ENCODE data around the gene PKD1L1. TPM values are rescaled to one million over a fixed set of nuclear protein-coding genes. Genes with fewer than 3 reads are reported as not detected.

PKD1L1 gene
- total RNA-seq, 1 experiment from 2014 or later, result 0.17 TPM

DNA sequence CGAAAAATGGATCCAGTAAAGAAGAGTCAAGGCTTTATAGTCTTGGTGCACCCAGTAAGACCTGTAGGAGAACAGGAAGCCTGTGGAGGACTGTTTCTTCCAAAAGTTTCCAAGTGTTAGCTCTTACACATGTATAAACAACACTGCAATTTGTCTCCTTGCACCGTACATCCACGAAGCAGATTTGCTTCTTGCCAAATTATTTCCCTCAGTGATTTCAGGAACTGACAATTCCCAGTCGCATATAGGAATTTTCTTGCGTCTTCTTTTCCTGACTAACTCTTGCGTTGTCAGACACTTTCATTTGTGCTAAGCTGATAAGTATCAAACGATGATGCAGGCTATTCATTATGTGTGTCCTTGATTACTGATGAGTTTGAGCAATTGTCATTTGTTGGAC, 182.1 kb downstream of the PKD1L1 start:
- H4K5ac ChIP-seq (ENCODE audit: insufficient read length, low read depth, low read length), result no peak overlapping the region
- H2AK5ac ChIP-seq (ENCODE audit: insufficient read length, low read length), result no peak overlapping the region
- H3K27ac ChIP-seq (ENCODE audit: insufficient read length, low read depth, low read length), result no peak overlapping the region
- no peaks in the 10 kb centered on the region for H4K20me1 ChIP-seq (ENCODE audit: control insufficient read depth, insufficient read depth, insufficient read length)
- no peak overlapping the region for H2AFZ ChIP-seq (ENCODE audit: low read length)
- H3K9me3 ChIP-seq (ENCODE audit: control insufficient read depth, low read depth, low read length), result no peaks in the 10 kb centered on the region
- H3K79me1 ChIP-seq (ENCODE audit: insufficient read depth, low read depth, low read length, poor library complexity, severe bottlenecking), result no peaks in the 10 kb centered on the region
- no peak overlapping the region for H4K8ac ChIP-seq (replicated peaks; ENCODE audit: insufficient read length, low read depth, low read length)
- Mint-ChIP-seq H3K9me3 (no peaks in the 10 kb centered on the region), H3K27ac (no peak overlapping the region), H3K4me1 (peaks cover 5% of the 10 kb centered on the region in 2 experiments; a peak in 3 of 4 replicates), H3K4me3 (no peak overlapping the region), H3K36me3 (ENCODE audit: insufficient read depth in 1 of 3, low read depth in 3 of 3) (no peaks in the 10 kb centered on the region), H3K27me3 (ENCODE audit: low read depth) (no peaks in the 10 kb centered on the region; the same call in 1 of the 2 replicates)
- no peak overlapping the region for H2BK5ac ChIP-seq (ENCODE audit: insufficient read length, low read length)
- H2BK20ac ChIP-seq (ENCODE audit: low read depth, low read length, poor library complexity, severe bottlenecking), result no peak overlapping the region
- no peak overlapping the region for H3K14ac ChIP-seq (ENCODE audit: insufficient read depth, low read length)
- no peak overlapping the region for H3K23ac ChIP-seq (ENCODE audit: insufficient read length, low read depth, low read length)
- WGBS (ENCODE audit: extremely low coverage, insufficient read length, low lambda C conversion rate), result no CpG with 5 or more reads among the region's 7 CpGs
- H3K4ac ChIP-seq (ENCODE audit: low read depth, low read length), result no peak overlapping the region
- no peak overlapping the region for H4K91ac ChIP-seq (ENCODE audit: insufficient read length, low read depth, low read length)
- no peak overlapping the region for H2BK12ac ChIP-seq (ENCODE audit: insufficient read length, low read depth, low read length)
- TF ChIP-seq CTCF (conservative IDR thresholded peaks at IDR 0.05), result no peak
- no peak overlapping the region for H3K4me2 ChIP-seq (ENCODE audit: insufficient read depth, insufficient read length, low read length)
- H3K27me3 ChIP-seq (ENCODE audit: insufficient read depth, low read length), result no peaks in the 10 kb centered on the region
- H2BK120ac ChIP-seq (ENCODE audit: low read depth, low read length, poor library complexity, severe bottlenecking), result no peak overlapping the region
- no peak overlapping the region for H3K56ac ChIP-seq (ENCODE audit: insufficient read length, low read depth, low read length)
- no peak for DNase-seq
- H2BK15ac ChIP-seq (ENCODE audit: low read depth, low read length), result no peak overlapping the region
- no peaks in the 10 kb centered on the region for H3K79me2 ChIP-seq (ENCODE audit: insufficient read depth, low read length)
- H3K18ac ChIP-seq (ENCODE audit: insufficient read length, low read depth, low read length), result no peak overlapping the region
- H3K23me2 ChIP-seq (ENCODE audit: insufficient read length, low read depth, low read length, poor library complexity, severe bottlenecking), result no peaks in the 10 kb centered on the region
- H3K9ac ChIP-seq (ENCODE audit: extremely low read depth, insufficient read length, low read length), result no peak overlapping the region
- no peaks in the 10 kb centered on the region for H3K4me1 ChIP-seq (ENCODE audit: insufficient read depth, low read length)
- H3T11ph ChIP-seq (ENCODE audit: low read length), result no peak overlapping the region
